ENCODE measurements around the gene RCHY1.
"Not testable (repeated sequence)": the region's sequence is repeated elsewhere in the genome, so short reads cannot be mapped to it uniquely, and the experiment has no call there.

RCHY1 gene

DNA sequence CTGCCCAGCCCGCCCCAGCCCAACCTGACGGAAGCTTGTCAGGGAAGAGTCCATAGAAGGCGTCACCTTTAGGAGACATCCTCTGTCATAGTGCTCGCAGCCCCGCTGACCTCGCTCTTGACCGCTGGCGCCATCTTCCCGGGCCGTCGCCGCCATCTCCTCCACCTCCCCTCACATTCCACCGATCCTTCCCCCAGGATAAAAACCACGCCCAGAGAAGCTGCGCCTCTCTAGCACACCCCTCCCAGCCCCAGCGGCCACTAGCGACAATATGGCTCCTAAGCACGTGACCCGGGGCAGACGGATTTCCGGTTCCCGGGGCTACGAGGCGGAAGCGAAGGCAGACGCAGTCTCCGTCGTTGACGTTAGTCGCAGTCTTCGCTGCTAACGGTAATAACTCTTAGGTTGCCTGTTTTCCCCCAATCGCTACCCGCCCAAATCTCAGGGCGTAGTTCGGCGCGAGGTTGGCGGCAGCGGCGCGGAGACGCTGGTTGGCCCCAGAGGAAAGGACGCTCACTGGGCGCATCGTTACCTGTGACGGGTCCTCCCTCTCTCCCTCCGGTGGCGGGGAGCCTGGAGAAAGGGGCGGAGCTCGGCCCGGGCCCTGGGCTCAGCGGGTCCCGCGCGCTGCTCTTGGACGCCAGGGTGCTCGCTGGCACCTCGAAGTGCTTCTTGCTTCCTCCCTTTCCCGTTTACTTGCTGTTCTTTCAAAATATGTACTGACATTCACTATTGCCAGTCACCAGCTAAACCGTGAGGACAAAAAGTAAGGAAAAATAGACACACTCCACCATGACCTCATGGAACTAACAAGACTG lies at the start of gene RCHY1, which contains the start of gene THAP6:
Gene RCHY1 (minus strand): TSS at position 273 of the 818 bp plus-strand sequence. CDS start 117 bp downstream, at position 156.
Gene THAP6 (plus strand): TSS at position 343 of the 818 bp plus-strand sequence. CDS start 980 bp downstream, outside the sequence.
- DNase-seq (ENCODE audit: low read depth in 2 of 2), result peak; percentile 88 to 90

GRCh38 chr4:75561789-75562188 lies 47.6 kb upstream of the RCHY1 start:
- DNase-seq (ENCODE audit: low read depth in 2 of 2), result no peak

DNA sequence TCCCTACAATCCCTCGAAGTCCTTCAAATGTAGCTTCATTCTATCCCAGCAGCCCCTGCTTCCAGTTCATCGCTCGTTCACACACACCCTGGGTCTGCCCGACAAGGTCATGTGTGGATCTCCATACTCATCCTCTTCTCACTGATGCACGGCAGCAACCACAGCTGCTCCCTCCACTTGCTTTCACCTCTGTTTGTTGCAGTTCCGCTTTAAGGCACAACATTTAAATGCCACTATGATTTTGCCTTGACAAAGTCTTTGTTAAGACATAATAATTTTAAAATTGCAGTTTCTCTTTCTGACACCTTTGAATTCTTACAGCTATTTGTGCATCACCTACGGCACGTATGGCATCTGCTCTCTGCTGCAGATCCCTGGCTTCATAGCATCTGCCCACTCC lies 43.5 kb upstream of the RCHY1 start:
- DNase-seq (ENCODE audit: low read depth in 2 of 2), result no peak

DNA sequence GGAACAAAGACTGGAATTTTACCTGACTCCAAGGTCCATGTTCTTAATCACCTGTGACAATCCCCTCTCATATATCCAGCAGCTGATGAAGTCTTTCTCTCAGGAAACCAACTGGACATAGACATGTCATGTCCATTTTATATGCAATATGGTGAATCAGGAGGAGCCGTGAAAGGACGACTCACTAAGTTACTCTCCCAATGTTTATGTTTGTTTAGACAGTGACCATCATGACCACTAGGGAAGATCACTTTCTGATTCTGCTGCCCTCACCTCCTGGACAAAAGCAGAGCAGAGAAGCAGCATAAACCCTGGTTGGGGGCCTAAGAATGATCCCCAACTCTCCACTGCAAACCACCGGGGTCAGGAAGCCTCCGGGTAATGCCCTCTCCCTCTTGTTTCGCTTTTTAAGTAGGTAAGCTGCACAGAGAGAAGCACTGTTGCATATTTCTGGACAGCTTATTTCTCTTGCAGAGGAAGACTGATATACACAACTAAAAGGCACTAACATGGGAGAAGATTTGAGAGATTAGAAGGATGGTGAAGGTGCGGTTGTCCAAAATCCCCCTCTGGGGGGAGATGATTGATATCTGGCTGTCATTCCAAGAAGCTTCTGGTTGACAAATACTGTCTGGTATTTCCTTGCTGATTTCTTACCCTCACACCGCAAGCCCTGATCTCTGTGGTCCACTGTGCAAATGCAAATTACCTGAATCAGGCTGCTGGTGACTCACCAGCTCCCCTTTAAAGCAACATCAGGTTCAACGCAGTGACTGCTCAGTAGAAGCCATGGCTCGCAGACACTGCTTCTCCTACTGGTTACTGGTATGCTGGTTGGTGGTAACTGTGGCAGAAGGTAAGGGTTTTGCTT lies 41.3 kb upstream of the RCHY1 start, which contains the start of gene ODAPH:
Gene ODAPH (plus strand): TSS at position 773 of the 871 bp plus-strand sequence. CDS start 17 bp downstream, at position 790.
- DNase-seq (ENCODE audit: low read depth in 2 of 2), result peak in 1 of 2 donors; percentile 21

GRCh38 chr4:75552452-75552851 lies 38.2 kb upstream of the RCHY1 start:
- DNase-seq (ENCODE audit: low read depth in 2 of 2), result no peak

GRCh38 chr4:75549019-75549418 lies 34.8 kb upstream of the RCHY1 start:
- no peak for DNase-seq (ENCODE audit: low read depth in 2 of 2)

- DNase-seq (ENCODE audit: low read depth in 2 of 2), result no peak
Measured at GRCh38 chr4:75547647-75548387, 33.6 kb upstream of the RCHY1 start.

DNA sequence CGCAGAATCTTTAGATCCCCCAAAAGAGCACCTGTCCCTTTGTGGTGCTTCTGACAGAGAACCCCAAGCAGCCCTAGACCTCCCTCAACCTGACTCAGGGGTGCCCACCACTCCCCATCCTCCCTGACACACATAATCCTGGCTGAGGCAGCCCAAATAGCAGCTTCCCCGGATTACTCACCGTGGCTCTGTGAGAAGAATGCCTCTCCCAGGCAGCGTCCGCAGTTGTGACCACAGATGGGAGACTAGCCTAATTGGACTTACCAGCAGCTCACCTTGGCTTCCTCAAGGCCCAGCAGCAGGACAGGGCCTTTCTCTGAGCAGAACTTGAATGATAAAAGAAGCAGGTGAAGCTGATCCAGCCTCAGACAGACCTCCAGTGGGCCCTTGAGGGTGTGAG lies 31.3 kb upstream of the RCHY1 start:
- DNase-seq (ENCODE audit: low read depth in 2 of 2), result no peak

DNA sequence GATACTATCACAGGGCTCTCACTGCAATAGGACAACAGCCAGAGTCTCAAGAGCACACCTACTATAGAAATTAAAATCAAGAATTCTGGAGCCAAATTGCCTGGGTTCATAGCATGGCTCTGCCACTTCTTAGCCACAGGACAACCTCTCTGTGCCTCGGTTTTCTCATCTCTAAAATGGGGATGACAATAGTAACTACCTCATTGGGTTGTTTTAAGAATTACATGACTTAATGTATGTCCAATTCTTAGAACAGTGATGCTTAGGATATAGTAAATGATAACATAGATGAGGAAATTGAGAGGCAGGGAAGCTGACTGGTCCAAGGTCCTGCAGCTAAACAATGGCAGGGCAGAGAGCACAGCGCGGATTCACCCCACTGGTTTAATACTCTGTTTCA lies 30.7 kb upstream of the RCHY1 start:
- DNase-seq (ENCODE audit: low read depth in 2 of 2), result no peak

GRCh38 chr4:75544220-75544619 lies 30.0 kb upstream of the RCHY1 start:
- DNase-seq (ENCODE audit: low read depth in 2 of 2), result not testable (repeated sequence)

GRCh38 chr4:75542824-75543223 lies 28.6 kb upstream of the RCHY1 start:
- no peak for DNase-seq (ENCODE audit: low read depth in 2 of 2)

DNA sequence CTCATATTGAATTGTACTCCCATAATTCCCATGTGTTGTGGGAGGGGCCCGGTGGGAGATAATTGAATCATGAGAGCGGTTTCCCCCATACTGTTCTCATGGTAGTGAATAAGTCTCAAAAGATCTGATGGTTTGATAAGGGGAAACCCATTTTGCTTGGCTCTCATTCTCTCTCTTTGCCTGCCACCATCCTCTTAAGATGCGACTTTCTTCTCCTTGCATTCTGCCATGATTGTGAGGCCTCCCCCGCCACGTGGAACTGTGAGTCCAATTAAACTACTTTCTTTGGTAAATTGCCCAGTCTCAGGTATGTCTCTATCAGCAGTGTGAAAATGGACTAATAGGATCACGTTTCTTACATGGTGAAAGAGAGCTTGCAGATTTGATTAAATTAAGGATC lies 23.1 kb upstream of the RCHY1 start:
- not testable (repeated sequence) for DNase-seq (ENCODE audit: low read depth in 2 of 2)

- DNase-seq (ENCODE audit: low read depth in 2 of 2), result not testable (repeated sequence)
Measured at GRCh38 chr4:75533926-75534325, 19.7 kb upstream of the RCHY1 start.

DNA sequence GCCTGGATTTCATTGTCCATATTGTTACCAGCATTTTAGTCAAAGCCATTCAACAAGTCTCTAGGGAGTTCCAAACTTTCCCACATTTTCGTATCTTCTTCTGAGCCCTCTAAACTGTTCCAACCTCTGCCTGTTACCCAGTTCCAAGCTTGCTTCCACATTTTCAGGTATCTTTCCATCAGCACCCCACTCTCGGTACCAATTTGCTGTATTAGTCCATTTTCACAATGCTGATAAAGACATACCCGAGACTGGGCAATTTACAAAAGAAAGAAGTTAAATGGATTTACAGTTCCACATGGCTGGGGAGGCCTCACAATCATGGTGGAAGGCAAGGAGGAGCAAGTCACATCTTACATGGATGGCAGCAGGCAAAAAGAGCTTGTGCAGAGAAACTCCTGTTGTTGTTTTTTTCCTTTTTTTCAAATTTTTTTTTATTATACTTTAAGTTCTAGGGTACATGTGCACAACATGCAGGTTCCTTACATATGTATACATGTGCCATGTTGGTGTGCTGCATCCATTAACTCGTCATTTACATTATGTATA lies 19.2 kb upstream of the RCHY1 start:
- not testable (repeated sequence) for DNase-seq (ENCODE audit: low read depth in 2 of 2)

GRCh38 chr4:75531536-75532143 lies 17.4 kb upstream of the RCHY1 start:
- DNase-seq (ENCODE audit: low read depth in 2 of 2), result not testable (repeated sequence)

DNA sequence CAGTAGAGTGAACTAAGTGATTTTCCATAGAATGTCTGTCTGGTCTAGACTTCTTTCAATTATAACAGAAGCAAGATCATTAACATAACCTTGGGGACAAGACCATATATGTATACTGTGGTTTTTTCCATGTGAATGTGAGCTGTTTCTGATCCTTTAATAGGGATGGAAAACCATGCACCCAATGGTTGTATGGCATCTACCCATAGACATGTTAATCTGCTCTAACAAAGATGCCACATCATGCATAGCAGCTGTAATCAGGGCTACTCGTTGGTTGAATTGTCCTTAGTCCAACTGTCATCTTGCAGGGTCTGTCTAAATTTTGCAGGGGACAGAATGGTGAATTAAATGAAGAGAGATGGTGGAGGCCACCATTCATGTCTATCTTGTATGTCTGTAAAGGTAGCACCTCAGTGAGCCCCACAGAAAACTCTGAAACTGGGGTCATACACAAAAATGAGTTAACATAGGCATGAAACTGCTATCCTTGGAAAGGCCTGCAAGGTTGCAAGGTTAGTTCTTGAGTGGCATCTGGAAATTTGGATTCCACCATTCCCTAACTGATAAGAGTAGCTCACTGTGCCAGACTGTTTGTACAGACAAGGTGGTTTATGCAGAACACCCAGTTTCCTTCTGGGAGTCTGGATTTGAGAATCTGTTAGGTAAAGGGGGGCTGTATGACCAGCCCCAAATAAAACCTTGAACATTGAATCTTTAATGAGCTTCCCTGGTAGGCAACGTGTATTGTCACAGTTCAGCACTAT lies 16.5 kb upstream of the RCHY1 start:
- DNase-seq (ENCODE audit: low read depth in 2 of 2), result no peak

DNA sequence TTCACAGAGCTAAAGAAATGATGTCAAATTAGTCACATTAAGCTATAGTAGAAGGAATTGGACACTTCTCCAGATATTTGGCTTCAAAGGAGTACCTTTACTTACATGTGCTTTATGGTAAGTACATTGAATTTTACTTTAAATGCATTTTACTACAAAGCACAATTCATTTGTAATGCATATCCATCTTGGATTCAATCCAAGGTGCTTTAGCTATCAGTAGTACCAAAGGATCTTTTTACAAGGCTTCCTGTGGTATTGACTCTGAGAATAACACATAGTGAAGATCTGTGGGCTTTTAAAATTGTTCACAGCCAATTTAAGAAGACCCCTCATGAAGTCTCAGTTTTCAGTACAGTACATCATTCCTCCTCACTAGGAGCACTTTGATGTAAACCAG lies 13.3 kb upstream of the RCHY1 start:
- no peak for DNase-seq (ENCODE audit: low read depth in 2 of 2)

GRCh38 chr4:75525910-75526309 lies 11.7 kb upstream of the RCHY1 start:
- DNase-seq (ENCODE audit: low read depth in 2 of 2), result no peak

DNA sequence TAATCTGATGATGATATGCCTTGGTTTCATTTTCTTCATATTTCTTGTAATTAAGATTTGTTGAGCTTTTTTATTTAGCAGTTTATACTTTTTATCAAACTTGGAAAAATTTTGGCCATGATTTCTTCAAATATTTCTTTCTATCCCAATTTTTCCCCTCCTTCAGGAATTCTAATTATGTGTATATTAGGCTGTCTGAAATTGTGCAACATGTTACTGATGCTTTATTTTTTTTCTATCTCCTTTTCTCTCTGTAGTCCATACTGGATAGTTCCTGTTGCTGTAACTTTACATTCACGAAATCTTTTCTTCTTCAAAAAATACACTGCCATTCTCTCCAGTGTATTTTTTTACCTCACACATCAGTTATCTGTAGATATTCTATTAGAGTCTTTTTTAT lies 10.9 kb upstream of the RCHY1 start:
- no peak for DNase-seq (ENCODE audit: low read depth in 2 of 2)

DNA sequence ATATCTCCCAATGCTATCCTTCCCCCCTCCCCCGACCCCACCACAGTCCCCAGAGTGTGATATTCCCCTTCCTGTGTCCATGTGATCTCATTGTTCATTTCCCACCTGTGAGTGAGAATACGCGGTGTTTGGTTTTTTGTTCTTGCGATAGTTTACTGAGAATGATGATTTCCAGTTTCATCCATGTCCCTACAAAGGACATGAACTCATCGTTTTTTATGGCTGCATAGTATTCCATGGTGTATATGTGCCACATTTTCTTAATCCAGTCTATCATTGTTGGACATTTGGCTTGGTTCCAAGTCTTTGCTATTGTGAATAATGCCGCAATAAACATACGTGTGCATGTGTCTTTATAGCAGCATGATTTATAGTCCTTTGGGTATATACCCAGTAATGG lies 5.2 kb upstream of the RCHY1 start:
- not testable (repeated sequence) for DNase-seq (ENCODE audit: low read depth in 2 of 2)

Data from stimulated activated CD4-positive, alpha-beta T cell treated with anti-CD3 and anti-CD28 coated beads, Interleukin-4, amount 100 ng/mL, for 48 hours (primary cell).